ENCODE measurements around the gene CCDC82.

GRCh38 chr11:96328395-96329010, 61.2 kb downstream of the CCDC82 start:
- TF ChIP-seq EZH2 (IDR thresholded peaks at IDR 0.05; ENCODE audit: borderline replicate concordance, insufficient read depth, low read depth, low read length, poor library complexity, severe bottlenecking) (no peak), CTCF (IDR thresholded peaks at IDR 0.05) (no peak)

Measured in B cell (primary cell).